ENCODE measurements around the gene HOXD8. TPM values are rescaled to one million over a fixed set of nuclear protein-coding genes. Genes with fewer than 3 reads are reported as not detected.

HOXD8 gene
- total and polyA plus RNA-seq, 2 donors (not counting 1 experiment from before 2014, with no cell fraction given): not detected

DNA sequence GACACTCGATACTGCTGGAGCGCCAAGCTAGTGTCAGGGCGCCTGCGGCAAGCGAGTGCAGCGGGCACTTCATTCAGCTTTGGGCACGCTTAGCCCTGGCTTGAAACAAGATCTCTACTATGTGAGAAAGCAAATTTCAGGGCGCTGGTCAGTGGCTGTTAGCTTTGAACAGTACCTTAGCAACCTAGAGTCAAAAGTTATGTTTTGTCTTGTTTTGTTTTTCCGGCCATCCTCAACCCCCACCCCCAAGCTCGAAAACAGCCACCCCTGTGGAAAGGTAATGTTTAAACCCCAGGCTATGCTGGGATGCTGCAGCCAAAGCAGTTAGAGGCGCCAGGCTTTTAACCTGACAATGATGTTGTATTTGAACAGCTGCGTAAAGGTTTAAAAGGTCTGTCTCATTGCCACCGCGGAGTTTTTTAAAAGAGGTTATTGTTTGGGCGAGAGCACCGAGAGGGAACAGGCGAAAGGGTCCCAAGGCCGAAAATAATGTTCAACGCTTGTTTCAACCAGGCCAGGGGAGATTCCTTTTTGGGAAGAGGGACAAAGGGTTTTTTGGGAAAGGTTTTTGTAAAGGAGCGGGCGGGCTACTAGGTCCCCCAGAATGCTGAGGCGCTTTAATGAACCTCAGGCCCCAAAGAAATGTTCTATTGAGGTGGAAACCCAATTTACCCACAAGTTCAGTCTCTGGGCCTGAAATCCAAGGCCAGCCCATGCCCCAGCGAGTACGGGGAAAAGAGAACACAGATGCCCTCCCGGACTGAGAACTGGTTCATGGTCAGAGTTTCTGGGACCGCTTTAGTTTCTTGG, 15.2 kb upstream of the HOXD8 start:
- no peak overlapping the region for H3K27ac ChIP-seq (ENCODE audit: insufficient read depth, low read length)
- H3K27me3 ChIP-seq (ENCODE audit: control insufficient read depth, insufficient read depth, low read length): peaks cover 90% of the 10 kb centered on the region
- no peaks in the 10 kb centered on the region for H3K9me3 ChIP-seq (ENCODE audit: control insufficient read depth, insufficient read depth, low read depth, low read length)
- H3K9ac ChIP-seq (ENCODE audit: insufficient read depth, low read length): no peak overlapping the region
- no peak for TF ChIP-seq EZH2 (IDR thresholded peaks at IDR 0.05; ENCODE audit: low read length, missing control alignments)
- TF ChIP-seq, protein P1, sequence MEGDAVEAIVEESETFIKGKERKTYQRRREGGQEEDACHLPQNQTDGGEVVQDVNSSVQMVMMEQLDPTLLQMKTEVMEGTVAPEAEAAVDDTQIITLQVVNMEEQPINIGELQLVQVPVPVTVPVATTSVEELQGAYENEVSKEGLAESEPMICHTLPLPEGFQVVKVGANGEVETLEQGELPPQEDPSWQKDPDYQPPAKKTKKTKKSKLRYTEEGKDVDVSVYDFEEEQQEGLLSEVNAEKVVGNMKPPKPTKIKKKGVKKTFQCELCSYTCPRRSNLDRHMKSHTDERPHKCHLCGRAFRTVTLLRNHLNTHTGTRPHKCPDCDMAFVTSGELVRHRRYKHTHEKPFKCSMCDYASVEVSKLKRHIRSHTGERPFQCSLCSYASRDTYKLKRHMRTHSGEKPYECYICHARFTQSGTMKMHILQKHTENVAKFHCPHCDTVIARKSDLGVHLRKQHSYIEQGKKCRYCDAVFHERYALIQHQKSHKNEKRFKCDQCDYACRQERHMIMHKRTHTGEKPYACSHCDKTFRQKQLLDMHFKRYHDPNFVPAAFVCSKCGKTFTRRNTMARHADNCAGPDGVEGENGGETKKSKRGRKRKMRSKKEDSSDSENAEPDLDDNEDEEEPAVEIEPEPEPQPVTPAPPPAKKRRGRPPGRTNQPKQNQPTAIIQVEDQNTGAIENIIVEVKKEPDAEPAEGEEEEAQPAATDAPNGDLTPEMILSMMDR (conservative IDR thresholded peaks at IDR 0.05 in 1 of 2, IDR thresholded peaks at IDR 0.05 in 1 of 2; ENCODE audit: low read depth in 1 of 2, low read length in 2 of 2): no peak
- no peak overlapping the region for H2AFZ ChIP-seq (ENCODE audit: low read length)
- no peak for DNase-seq (ENCODE audit: low read depth in 2 of 2)
- no peak overlapping the region for H3K4me2 ChIP-seq (ENCODE audit: extremely low read depth, insufficient read depth, low read length)
- H3K4me3 ChIP-seq (replicated peaks in 1 of 4; ENCODE audit: control extremely low read depth in 1 of 4, insufficient read depth in 1 of 4, low read depth in 3 of 4, low read length in 4 of 4): no peak overlapping the region
- no peaks in the 10 kb centered on the region for H3K4me1 ChIP-seq (ENCODE audit: control insufficient read depth, extremely low read depth, insufficient read depth, low read length)
- no peaks in the 10 kb centered on the region for H3K36me3 ChIP-seq (ENCODE audit: control insufficient read depth, insufficient read depth, low read length)
- H4K20me1 ChIP-seq (ENCODE audit: control insufficient read depth, extremely low read depth, insufficient read depth, low read length): no peaks in the 10 kb centered on the region
- no peaks in the 10 kb centered on the region for H3K79me2 ChIP-seq (ENCODE audit: control insufficient read depth, insufficient read depth, low read length)

DNA sequence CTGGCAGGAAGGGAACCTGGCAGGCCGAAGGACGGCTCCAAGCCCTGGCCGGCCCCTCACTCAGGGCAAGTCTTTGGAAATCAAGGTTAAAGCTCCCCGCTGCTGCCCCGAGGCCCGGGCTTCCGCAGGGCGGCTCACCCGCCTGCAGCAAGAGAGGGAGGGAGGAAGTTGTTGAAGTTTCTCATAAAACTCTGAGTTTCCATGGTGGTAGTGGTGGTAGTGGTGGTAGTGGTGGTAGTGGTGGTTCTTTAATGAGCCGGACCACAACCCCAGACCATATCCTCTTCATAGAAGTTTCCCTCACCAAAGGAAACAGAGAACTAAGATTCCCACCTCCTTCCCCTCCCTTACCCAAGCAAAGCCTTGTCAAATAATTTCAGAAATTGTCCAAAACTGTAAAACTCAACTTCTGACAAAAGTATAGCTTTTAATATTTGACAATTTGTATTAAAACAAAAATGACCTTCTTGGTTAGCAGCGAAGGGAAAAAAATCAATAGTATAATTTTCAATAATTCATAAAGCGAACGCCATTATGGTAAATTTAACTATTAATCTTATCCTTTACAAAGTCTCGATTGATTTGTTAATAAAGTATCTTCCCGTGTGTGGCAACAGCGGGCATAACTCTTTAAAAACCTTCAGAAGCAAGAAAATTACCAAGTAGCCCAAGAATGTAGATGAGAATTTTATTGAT, 14.4 kb upstream of the HOXD8 start:
- Histone ChIP-seq H3K27ac (ENCODE audit: insufficient read depth, low read length) (no peak overlapping the region), H3K9me3 (ENCODE audit: control insufficient read depth, insufficient read depth, low read depth, low read length) (no peaks in the 10 kb centered on the region), H3K4me2 (ENCODE audit: extremely low read depth, insufficient read depth, low read length) (no peak overlapping the region), H2AFZ (ENCODE audit: low read length) (no peak overlapping the region), H3K79me2 (ENCODE audit: control insufficient read depth, insufficient read depth, low read length) (no peaks in the 10 kb centered on the region), H3K36me3 (ENCODE audit: control insufficient read depth, insufficient read depth, low read length) (no peaks in the 10 kb centered on the region), H3K9ac (ENCODE audit: insufficient read depth, low read length) (no peak overlapping the region), H3K4me1 (ENCODE audit: control insufficient read depth, extremely low read depth, insufficient read depth, low read length) (no peaks in the 10 kb centered on the region), H4K20me1 (ENCODE audit: control insufficient read depth, extremely low read depth, insufficient read depth, low read length) (no peaks in the 10 kb centered on the region), H3K4me3 (replicated peaks in 1 of 4; ENCODE audit: control extremely low read depth in 1 of 4, insufficient read depth in 1 of 4, low read depth in 3 of 4, low read length in 4 of 4) (no peak overlapping the region), H3K27me3 (ENCODE audit: control insufficient read depth, insufficient read depth, low read length) (peaks cover 89% of the 10 kb centered on the region)
- no peak for DNase-seq (ENCODE audit: low read depth in 2 of 2)
- TF ChIP-seq, protein P1 (conservative IDR thresholded peaks at IDR 0.05 in 1 of 2, IDR thresholded peaks at IDR 0.05 in 1 of 2; ENCODE audit: low read depth in 1 of 2, low read length in 2 of 2): no peak
- TF ChIP-seq EZH2 (IDR thresholded peaks at IDR 0.05; ENCODE audit: low read length, missing control alignments): peak; percentile 65
